Karpas-422 (cell line): ENCODE results near the gene FOXD4L6. TPM values are rescaled to one million over a fixed set of nuclear protein-coding genes. Genes with fewer than 3 reads are reported as not detected.
"Not testable (repeated sequence)": the region's sequence is repeated elsewhere in the genome, so short reads cannot be mapped to it uniquely, and the experiment has no call there.

Experiments
- DNase-seq: peaks from one replicate; pipeline ENCODE4 v3.0.0-alpha.2; 2015
- H2AFZ ChIP-seq: fragments of 200-600 bp; sonication (generic); 2 replicates; pipeline ENCODE4 v1.6.1; 2014; ENCODE audit warnings: antibody characterized with exemption, low read length, mixed read lengths
- H3K27ac ChIP-seq: fragments of 200-600 bp; sonication (generic); 2 replicates; pipeline ENCODE4 v1.5.1; 2014; ENCODE audit warnings: mild to moderate bottlenecking, low read length, moderate library complexity
- H3K27me3 ChIP-seq: fragments of 200-600 bp; sonication (generic); 2 replicates; pipeline ENCODE4 v1.6.1; 2014; ENCODE audit warnings: low read length, mixed read lengths
- H3K36me3 ChIP-seq: fragments of 200-600 bp; sonication (generic); 2 replicates; pipeline ENCODE4 v1.6.1; 2014; ENCODE audit warnings: low read length, mixed read lengths; ENCODE audit not compliant: insufficient read depth
- H3K4me1 ChIP-seq: fragments of 200-600 bp; sonication (generic); 2 replicates; pipeline ENCODE4 v1.6.1; 2014; ENCODE audit warnings: mild to moderate bottlenecking, low read length, mixed read lengths
- H3K4me2 ChIP-seq: fragments of 200-600 bp; sonication (generic); 2 replicates; pipeline ENCODE4 v1.6.1; 2014; ENCODE audit warnings: low read length, low read depth, mild to moderate bottlenecking; ENCODE audit not compliant: poor library complexity, severe bottlenecking
- H3K4me3 ChIP-seq: fragments of 200-600 bp; sonication (generic); 2 replicates; pipeline ENCODE4 v1.5.1; 2014; ENCODE audit warnings: mild to moderate bottlenecking, antibody characterized with exemption, low read length, mixed read lengths
- H3K79me2 ChIP-seq: fragments of 200-600 bp; sonication (generic); 2 replicates; pipeline ENCODE4 v1.6.1; 2014; ENCODE audit warnings: mild to moderate bottlenecking, low read length, mixed read lengths
- H3K9ac ChIP-seq: fragments of 200-600 bp; sonication (generic); 2 replicates; pipeline ENCODE4 v1.6.0; 2014; ENCODE audit warnings: low read length
- H3K9me2 ChIP-seq: fragments of 200-600 bp; sonication (generic), shearing (Covaris generic); replicated peaks from 2 replicates; pipeline ENCODE4 v1.6.0; 2014; ENCODE audit warnings: mild to moderate bottlenecking, low read length, moderate library complexity; ENCODE audit not compliant: insufficient read depth
- H3K9me3 ChIP-seq: fragments of 300-700, 200-600 bp; sonication (generic); 2 replicates; pipeline ENCODE4 v1.6.1; 2014; ENCODE audit warnings: low read length, mixed read lengths
- H4K20me1 ChIP-seq: fragments of 200-600 bp; sonication (generic); 2 replicates; pipeline ENCODE4 v1.6.1; 2014; ENCODE audit warnings: mild to moderate bottlenecking, antibody characterized with exemption, low read length, low read depth; ENCODE audit not compliant: insufficient read depth
- total RNA-seq: library from RNA; depleted of rRNA; stranded (reverse); fragments of >200 nt; shearing (Covaris generic); gene quantifications from 2 replicates; pipeline ENCODE4 v1.2.3, GENCODE V29; 2014; ENCODE audit warnings: low replicate concordance

Gene FOXD4L6
- total RNA-seq, 1 experiment from 2014 or later: 0.30 TPM

DNA sequence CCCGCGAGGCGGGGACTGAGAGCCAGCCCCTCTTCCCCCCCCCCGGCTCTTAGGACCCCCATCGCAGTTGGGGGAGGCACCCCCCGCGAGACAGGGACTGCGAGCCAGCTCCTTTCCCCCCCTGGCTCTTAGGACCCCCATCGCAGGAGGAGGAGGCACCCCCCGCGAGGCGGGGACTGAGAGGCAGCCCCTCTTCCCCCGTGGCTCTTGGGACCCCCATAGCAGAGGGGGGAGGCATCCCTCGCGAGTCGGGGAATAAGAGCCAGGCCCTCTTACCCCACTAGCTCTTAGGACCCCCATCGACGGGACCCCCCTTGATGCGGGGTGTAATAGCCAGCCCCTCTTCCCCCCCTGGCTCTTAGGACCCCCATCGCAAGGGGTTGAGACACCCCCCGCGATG lies 19.7 kb downstream of the FOXD4L6 start:
- not testable (repeated sequence) for H4K20me1 ChIP-seq, H3K9me3 ChIP-seq, H3K4me3 ChIP-seq, H3K9me2 ChIP-seq, H3K79me2 ChIP-seq, H3K27ac ChIP-seq, H3K36me3 ChIP-seq, DNase-seq, H3K4me1 ChIP-seq, H3K27me3 ChIP-seq, H3K4me2 ChIP-seq, H2AFZ ChIP-seq, H3K9ac ChIP-seq

DNA sequence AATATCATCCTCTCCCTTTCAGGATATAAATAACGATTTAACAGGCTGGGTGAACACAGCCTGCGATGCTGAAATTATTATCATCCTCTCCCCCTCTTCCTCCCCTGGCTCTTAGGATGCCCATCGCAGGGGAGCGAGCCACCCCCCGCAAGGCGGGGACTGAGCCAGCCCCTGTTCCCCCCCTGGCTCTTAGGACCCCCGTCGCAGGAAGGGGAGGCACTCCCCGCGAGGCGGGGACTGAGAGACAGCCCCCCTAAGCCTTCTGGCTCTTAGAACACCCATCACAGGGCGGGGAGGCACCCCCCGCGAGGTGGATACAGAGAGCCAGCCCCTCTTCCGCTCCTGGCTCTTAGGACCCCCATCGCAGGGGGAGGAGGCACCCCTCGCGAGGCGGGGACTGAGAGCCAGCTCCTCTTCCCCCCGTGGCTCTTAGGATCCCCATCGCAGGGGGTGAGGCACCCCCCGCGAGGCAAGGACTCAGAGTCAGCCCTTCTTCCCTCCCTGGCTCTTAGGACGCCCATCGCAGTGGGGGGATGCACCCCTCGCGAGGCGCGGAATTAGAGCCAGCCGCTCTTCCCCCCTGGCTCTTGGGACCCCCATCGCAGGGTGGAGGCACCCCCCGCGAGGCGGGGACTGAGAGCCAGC lies 21.9 kb downstream of the FOXD4L6 start:
- not testable (repeated sequence) for H3K36me3 ChIP-seq, H3K9me2 ChIP-seq, H3K79me2 ChIP-seq, H3K9ac ChIP-seq, H3K4me2 ChIP-seq, DNase-seq, H3K27ac ChIP-seq, H3K4me1 ChIP-seq, H3K27me3 ChIP-seq, H2AFZ ChIP-seq, H4K20me1 ChIP-seq, H3K4me3 ChIP-seq, H3K9me3 ChIP-seq

DNA sequence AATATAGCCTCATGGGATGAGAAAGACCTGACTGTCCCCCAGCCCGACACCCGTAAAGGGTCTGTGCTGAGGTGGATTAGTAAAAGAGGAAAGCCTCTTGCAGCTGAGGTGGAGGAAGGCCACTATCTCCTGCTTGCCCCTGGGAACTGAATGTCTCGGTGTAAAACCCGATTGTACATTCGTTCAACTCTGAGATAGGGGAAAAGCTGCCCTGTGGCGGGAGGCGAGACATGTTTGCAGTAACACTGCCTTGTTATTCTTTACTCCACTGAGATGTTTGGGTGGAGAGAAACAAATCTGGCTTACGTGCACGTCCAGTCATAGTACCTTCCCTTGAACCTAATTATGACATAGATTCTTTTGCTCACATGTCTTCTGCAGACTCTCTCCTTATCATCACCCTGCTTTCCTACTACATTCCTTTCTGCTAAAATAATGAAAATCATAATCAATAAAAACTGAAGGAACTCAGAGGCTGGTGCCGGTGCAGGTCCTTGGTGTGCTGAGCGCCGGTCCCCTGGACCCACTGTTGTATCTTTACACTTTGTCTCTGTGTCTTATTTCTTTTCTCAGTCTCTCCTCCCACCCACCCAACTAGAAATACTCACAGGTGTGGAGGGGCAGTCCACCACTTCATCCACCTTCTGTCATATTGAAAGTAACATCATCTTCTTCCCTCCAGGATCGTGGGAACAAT lies 22.8 kb downstream of the FOXD4L6 start:
- not testable (repeated sequence) for H3K4me3 ChIP-seq, H3K27me3 ChIP-seq

DNA sequence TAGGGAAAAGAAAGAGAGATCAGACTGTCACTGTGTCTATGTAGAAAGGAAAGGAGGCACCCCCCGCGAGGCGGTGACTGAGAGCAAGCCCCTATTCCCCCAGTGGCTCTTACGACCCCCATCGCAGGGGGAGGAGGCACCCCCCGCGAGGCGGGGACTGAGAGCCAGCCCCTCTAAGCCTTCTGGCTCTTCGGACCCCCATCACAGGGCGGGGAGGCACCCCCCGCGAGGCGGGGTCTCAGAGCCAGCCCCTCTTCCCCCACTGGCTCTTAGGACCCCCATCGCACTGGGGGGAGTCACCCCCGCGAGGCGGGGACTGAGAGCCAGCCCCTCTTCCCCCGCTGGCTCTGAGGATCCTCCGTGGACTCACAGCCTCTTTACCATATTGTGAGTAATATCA lies 23.9 kb downstream of the FOXD4L6 start:
- H3K4me3 ChIP-seq, H3K79me2 ChIP-seq, DNase-seq: not testable (repeated sequence)

More for the DNA sequence above, 22.8 kb downstream of the FOXD4L6 start:
- H4K20me1 ChIP-seq, H3K9ac ChIP-seq, H3K79me2 ChIP-seq, H3K4me1 ChIP-seq, H3K27ac ChIP-seq, H3K4me2 ChIP-seq, H3K9me3 ChIP-seq, H3K36me3 ChIP-seq, DNase-seq, H2AFZ ChIP-seq, H3K9me2 ChIP-seq: not testable (repeated sequence)

DNA sequence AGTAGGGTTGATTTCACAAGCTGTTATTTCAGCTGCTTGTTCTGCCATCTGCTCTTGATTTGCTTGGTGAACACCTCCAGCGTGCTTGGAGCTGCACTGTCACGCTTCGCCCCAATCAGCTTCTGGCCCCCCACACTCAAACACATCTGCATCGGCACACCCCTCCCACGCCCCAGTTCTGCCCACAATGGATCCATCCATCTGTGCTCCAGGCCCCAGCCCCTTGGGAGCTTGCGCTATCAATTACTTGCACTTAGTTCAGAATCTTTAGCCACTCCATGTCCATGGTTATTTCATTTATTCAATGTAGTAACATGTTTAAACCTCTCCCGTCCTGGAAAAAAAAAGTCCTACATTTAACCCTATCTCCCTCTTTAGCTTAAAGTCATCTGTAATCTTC lies 28.0 kb downstream of the FOXD4L6 start:
- H3K4me3 ChIP-seq, H3K9me2 ChIP-seq, H3K27me3 ChIP-seq, H2AFZ ChIP-seq, H3K79me2 ChIP-seq, H3K9me3 ChIP-seq, DNase-seq, H3K9ac ChIP-seq, H3K36me3 ChIP-seq, H3K4me2 ChIP-seq, H3K4me1 ChIP-seq, H3K27ac ChIP-seq, H4K20me1 ChIP-seq: not testable (repeated sequence)

More for the DNA sequence above, 23.9 kb downstream of the FOXD4L6 start:
- H3K9me2 ChIP-seq, H3K36me3 ChIP-seq, H2AFZ ChIP-seq, H3K9ac ChIP-seq, H3K4me2 ChIP-seq, H4K20me1 ChIP-seq, H3K9me3 ChIP-seq, H3K27ac ChIP-seq, H3K27me3 ChIP-seq, H3K4me1 ChIP-seq: not testable (repeated sequence)

DNA sequence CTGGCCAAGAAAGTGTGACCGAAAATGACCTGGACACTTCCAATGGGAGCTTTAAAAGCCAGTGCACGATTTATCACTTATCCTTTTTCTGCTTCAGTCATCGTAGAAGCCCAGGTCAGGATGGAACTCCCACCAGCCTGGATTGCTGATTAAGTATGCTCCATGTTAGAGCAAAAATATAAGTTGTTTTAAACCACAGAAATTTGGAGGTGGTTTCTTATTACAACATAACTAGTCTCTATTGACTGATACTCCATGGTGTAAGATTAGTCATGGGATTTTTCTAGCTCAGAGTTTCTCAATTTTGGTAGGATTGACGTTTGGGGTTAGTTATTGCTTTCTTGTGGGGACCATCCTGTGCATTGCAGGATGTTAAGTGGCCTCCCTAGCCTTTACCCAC lies 29.7 kb downstream of the FOXD4L6 start:
- H3K9me3 ChIP-seq, H3K4me1 ChIP-seq, H4K20me1 ChIP-seq, H3K9ac ChIP-seq, H3K4me3 ChIP-seq, H3K27me3 ChIP-seq, H3K36me3 ChIP-seq, H2AFZ ChIP-seq, H3K4me2 ChIP-seq, H3K9me2 ChIP-seq, H3K79me2 ChIP-seq, H3K27ac ChIP-seq: not testable (repeated sequence)
- DNase-seq: peak; percentile 1

DNA sequence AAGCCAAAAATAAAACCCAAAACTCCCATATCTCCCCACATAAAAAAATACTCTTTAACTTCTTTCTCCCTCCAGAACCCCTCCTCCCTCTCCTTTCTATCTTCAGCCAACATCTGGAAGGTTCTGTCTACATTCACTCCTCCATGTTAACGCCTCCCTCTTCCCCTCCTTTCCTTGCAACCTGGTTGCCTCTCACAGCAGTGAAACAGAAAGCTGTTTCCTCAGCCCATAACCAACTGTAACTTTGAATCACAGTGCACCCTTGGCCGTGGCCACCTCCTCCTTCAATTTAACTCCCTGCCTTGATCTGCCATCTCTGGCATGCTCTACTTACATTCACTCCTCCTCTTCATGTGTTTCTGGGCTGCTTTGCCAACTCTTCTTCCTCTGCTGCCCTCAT lies 33.4 kb downstream of the FOXD4L6 start:
- not testable (repeated sequence) for H3K4me1 ChIP-seq, H3K27ac ChIP-seq, H3K9me3 ChIP-seq, H3K79me2 ChIP-seq, DNase-seq, H2AFZ ChIP-seq, H4K20me1 ChIP-seq, H3K4me2 ChIP-seq, H3K4me3 ChIP-seq, H3K9me2 ChIP-seq, H3K27me3 ChIP-seq, H3K36me3 ChIP-seq, H3K9ac ChIP-seq

DNA sequence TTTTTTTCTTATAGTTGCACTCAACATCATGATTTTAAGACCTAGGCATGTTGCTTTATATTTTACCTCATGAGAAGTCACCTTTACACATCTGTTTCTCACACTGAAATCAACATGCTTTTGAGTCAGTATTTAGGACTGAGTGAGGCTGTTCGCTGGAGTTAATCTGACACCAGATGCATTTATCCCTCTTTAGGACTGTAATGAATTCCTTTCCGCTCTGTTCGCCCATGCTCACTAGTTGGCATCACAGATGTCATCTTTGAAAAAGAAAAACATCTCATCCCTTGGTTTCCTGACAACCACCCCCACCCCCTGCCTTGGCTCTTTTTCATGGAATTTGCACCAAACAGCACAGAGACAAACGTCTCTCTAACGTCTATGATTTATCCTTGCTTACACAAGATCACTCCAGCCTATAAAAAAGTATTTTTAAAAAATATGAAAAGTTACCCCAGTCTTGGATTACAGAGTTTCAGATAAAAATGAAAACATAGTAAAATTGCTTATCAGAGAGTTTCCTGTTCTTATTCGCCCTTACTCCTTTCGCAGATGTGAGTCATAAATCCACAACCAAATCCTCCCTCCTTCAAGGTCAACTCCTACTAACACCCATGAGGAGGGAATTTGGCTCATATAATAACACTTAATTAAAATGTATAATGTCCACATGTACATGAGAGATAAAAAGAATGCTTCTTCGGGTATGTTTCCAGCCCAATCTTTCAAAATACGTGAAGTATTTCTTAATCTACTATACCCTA lies 34.3 kb downstream of the FOXD4L6 start:
- not testable (repeated sequence) for H3K36me3 ChIP-seq, H3K4me3 ChIP-seq, H3K27me3 ChIP-seq, H3K9me3 ChIP-seq, H3K9ac ChIP-seq, DNase-seq, H3K4me1 ChIP-seq, H3K4me2 ChIP-seq, H2AFZ ChIP-seq, H3K27ac ChIP-seq, H4K20me1 ChIP-seq, H3K79me2 ChIP-seq, H3K9me2 ChIP-seq
